DMS153 treated with DMSO at 0.1 percent for 48 hours (cell line): ENCODE measurements around the gene RPN1.
"Not testable (repeated sequence)": the region's sequence is repeated elsewhere in the genome, so short reads cannot be mapped to it uniquely, and the experiment has no call there.

Source experiments
- DNase-seq: peaks from one replicate; lab custom pipeline; 2025; ENCODE audit not compliant: unreplicated experiment; lab: John Stamatoyannopoulos, UW

RPN1 gene

GRCh38 chr3:128650096-128651050 is at the start of gene RPN1:
TSS of gene RPN1 (minus strand) at chr3:128650818. CDS start at chr3:128650800, 18 bp downstream.
- DNase-seq = peak; percentile 87

- DNase-seq = peak; percentile 36
Observed at GRCh38 chr3:128698211-128699047, 47.8 kb upstream of the RPN1 start.

GRCh38 chr3:128697341-128697740 is 46.7 kb upstream of the RPN1 start:
- DNase-seq = no peak

- no peak for DNase-seq
Observed at GRCh38 chr3:128693696-128694095, 43.1 kb upstream of the RPN1 start.

- DNase-seq = no peak
Observed at GRCh38 chr3:128689060-128689459, 38.4 kb upstream of the RPN1 start.

- DNase-seq = no peak
Observed at GRCh38 chr3:128686465-128686864, 35.8 kb upstream of the RPN1 start.

GRCh38 chr3:128684986-128685726 is 34.5 kb upstream of the RPN1 start:
- DNase-seq = no peak

- no peak for DNase-seq
Observed at GRCh38 chr3:128683957-128684356, 33.3 kb upstream of the RPN1 start.

- DNase-seq = peak; percentile 81
Observed at GRCh38 chr3:128681369-128681829, 30.8 kb upstream of the RPN1 start.

GRCh38 chr3:128680603-128681368 is 30.2 kb upstream of the RPN1 start:
- DNase-seq = peak; percentile 99

GRCh38 chr3:128679338-128679737 is 28.7 kb upstream of the RPN1 start:
- no peak for DNase-seq

- DNase-seq = not testable (repeated sequence)
Observed at GRCh38 chr3:128675802-128676201, 25.2 kb upstream of the RPN1 start.

- DNase-seq = no peak
Observed at GRCh38 chr3:128674161-128674784, 23.7 kb upstream of the RPN1 start.

- no peak for DNase-seq
Observed at GRCh38 chr3:128667641-128668040, 17.0 kb upstream of the RPN1 start.

- no peak for DNase-seq
Observed at GRCh38 chr3:128665362-128666021, 14.9 kb upstream of the RPN1 start.

GRCh38 chr3:128663151-128663550 is 12.5 kb upstream of the RPN1 start:
- DNase-seq = no peak

GRCh38 chr3:128655531-128655930 is 4.9 kb upstream of the RPN1 start:
- DNase-seq = no peak

- not testable (repeated sequence) for DNase-seq
Observed at GRCh38 chr3:128653993-128654805, 3.6 kb upstream of the RPN1 start.
